Naive thymus-derived CD4-positive, alpha-beta T cell (primary cell): ENCODE results near the gene DAGLA. TPM values are rescaled to one million over a fixed set of nuclear protein-coding genes. Genes with fewer than 3 reads are reported as not detected.

Source experiments
- ATAC-seq: fragments of 150-1000 bp; cut with Tn5 transposase; 2 replicates; pipeline ENCODE4 v1.10.0; 2021; ENCODE audit warnings: mild to moderate bottlenecking, moderate library complexity
- CTCF ChIA-PET: fragments of 350-600 bp; sonication (Branson Sonifier 250); formaldehyde crosslinking; loops from one replicate; lab custom pipeline; 2021; ENCODE audit warnings: antibody characterized with exemption; lab: Charles Lee
- POLR2A ChIA-PET: fragments of 350-600 bp; sonication (Branson Sonifier 250); formaldehyde crosslinking; loops from one replicate; lab custom pipeline; 2021; ENCODE audit warnings: antibody characterized with exemption, inconsistent platforms; lab: Charles Lee
- DNase-seq, 9 donors: peaks; one replicate each; pipeline versions ENCODE4 v3.0.0 to v3.0.0-alpha.2; 2020 to 2022; ENCODE audit warnings: mixed read lengths in 1 of 9
- H3K27ac ChIP-seq: one replicate; pipeline ENCODE4 v1.7.0; 2013; ENCODE audit warnings: mild to moderate bottlenecking, low read depth, low read length, moderate library complexity
- H3K27me3 ChIP-seq, 2 donors: one replicate each; pipeline ENCODE4 v1.7.0; 2013; ENCODE audit warnings: low read length in 2 of 2, mild to moderate bottlenecking in 2 of 2, moderate library complexity in 2 of 2; ENCODE audit not compliant: control insufficient read depth in 2 of 2, insufficient read depth in 2 of 2
- H3K36me3 ChIP-seq, 3 experiments: 1 replicate in 2 of 3; 2 replicates in 1 of 3; pipeline ENCODE4 v1.7.0; 2013; ENCODE audit warnings: low read length in 3 of 3, mild to moderate bottlenecking in 3 of 3, moderate library complexity in 1 of 3; ENCODE audit not compliant: insufficient read depth in 3 of 3, control insufficient read depth in 2 of 3
- H3K4me1 ChIP-seq, 2 donors: one replicate each; pipeline ENCODE4 v1.7.0; 2013; ENCODE audit warnings: low read length in 2 of 2, mild to moderate bottlenecking in 2 of 2, moderate library complexity in 1 of 2; ENCODE audit not compliant: control insufficient read depth in 2 of 2, insufficient read depth in 2 of 2
- H3K4me3 ChIP-seq: 2 replicates; pipeline ENCODE4 v1.7.0; 2013; ENCODE audit warnings: mild to moderate bottlenecking, low read length
- H3K9me3 ChIP-seq, 3 experiments: 1 replicate in 2 of 3; 2 replicates in 1 of 3; pipeline ENCODE4 v1.7.0; 2013; ENCODE audit warnings: low read length in 3 of 3; ENCODE audit not compliant: control insufficient read depth in 2 of 3
- H3K27ac Mint-ChIP-seq, 9 donors: one replicate each; pipeline ENCODE4 v1.8.0; 2020 to 2022; ENCODE audit warnings: mixed read lengths in 9 of 9, mild to moderate bottlenecking in 8 of 9, moderate library complexity in 5 of 9, inconsistent platforms in 2 of 9
- H3K27me3 Mint-ChIP-seq, 5 donors: one replicate each; pipeline ENCODE4 v1.8.0; 2021 to 2022; ENCODE audit warnings: mixed read lengths in 5 of 5, mild to moderate bottlenecking in 1 of 5
- H3K36me3 Mint-ChIP-seq, 5 donors: one replicate each; pipeline ENCODE4 v1.8.0; 2020 to 2022; ENCODE audit warnings: mixed read lengths in 5 of 5, mild to moderate bottlenecking in 3 of 5, inconsistent platforms in 1 of 5
- H3K4me1 Mint-ChIP-seq, 7 donors: one replicate each; pipeline ENCODE4 v1.8.0; 2020 to 2022; ENCODE audit warnings: mixed read lengths in 7 of 7, mild to moderate bottlenecking in 3 of 7, inconsistent platforms in 1 of 7
- H3K4me3 Mint-ChIP-seq, 10 donors: one replicate each; pipeline ENCODE4 v1.8.0; 2020 to 2022; ENCODE audit warnings: mild to moderate bottlenecking in 10 of 10, mixed read lengths in 10 of 10, moderate library complexity in 6 of 10, inconsistent platforms in 2 of 10
- H3K9me3 Mint-ChIP-seq, 11 donors: one replicate each; pipeline ENCODE4 v1.8.0; 2020 to 2022; ENCODE audit warnings: mixed read lengths in 11 of 11, mild to moderate bottlenecking in 4 of 11, inconsistent platforms in 1 of 11, moderate library complexity in 1 of 11
- intact Hi-C, 2 donors: fragments of 100-400 bp; cut with micrococcal nuclease; formaldehyde crosslinking; loops; one replicate each; pipeline ENCODE4 v1.15.1; 2023
- polyA plus RNA-seq, 2 donors: library from polyadenylated mRNA; unstranded; fragments of 300-500 nt; fragmentation: Illumina TruSeq; gene quantifications; one replicate each; pipeline ENCODE4 v1.2.3, GENCODE V29; 2021
- total RNA-seq, 6 experiments: library from RNA in 5 of 6; stranded (reverse) in 5 of 6; gene quantifications; 1 replicate in 5 of 6; 2 replicates in 1 of 6; pipeline ENCODE4 v1.2.3 and lab custom pipeline; 2021 to 2026

DAGLA gene
- total and polyA plus RNA-seq, 7 experiments from 2014 or later = 0.15 to 2.1 (median 0.26) TPM

GRCh38 chr11:61747967-61748285 lies 67.7 kb downstream of the DAGLA start:
- Mint-ChIP-seq H3K36me3 (peaks cover 0 to 3% (median 0%) of the 10 kb centered on the region in 5 donors), H3K27me3 (peaks cover 18 to 24% (median 20%) of the 10 kb centered on the region in 5 donors), H3K4me1 (peaks cover under 1 to 12% (median 6%) of the 10 kb centered on the region in 7 donors), H3K9me3 (peaks cover 0 to 1% (median 0%) of the 10 kb centered on the region in 11 donors), H3K4me3 (no peak overlapping the region), H3K27ac (no peak overlapping the region)
- Histone ChIP-seq H3K36me3 (no peaks in the 10 kb centered on the region), H3K4me1 (no peaks in the 10 kb centered on the region), H3K9me3 (no peaks in the 10 kb centered on the region), H3K27ac (no peak overlapping the region), H3K27me3 (peaks cover 0 to 6% of the 10 kb centered on the region in 2 donors), H3K4me3 (no peak overlapping the region)
- no peak for DNase-seq
- ChIA-PET CTCF (no interaction called here), POLR2A (no interaction called here)
- ATAC-seq = no peak
- intact Hi-C loops = loop anchor here (1.0 to 5.0 kb wide), 4 partner anchors 28 to 360 kb away; partner anchors contain the start of genes FEN1 (in 1 of the 2) and TMEM258 (in 1 of the 2)

- Histone ChIP-seq H3K4me3 (no peak overlapping the region), H3K9me3 (no peaks in the 10 kb centered on the region), H3K4me1 (no peaks in the 10 kb centered on the region), H3K27ac (no peak overlapping the region), H3K36me3 (no peaks in the 10 kb centered on the region), H3K27me3 (peaks cover 0 to 6% of the 10 kb centered on the region in 2 donors)
- Mint-ChIP-seq H3K9me3 (peaks cover 0 to 1% (median 0%) of the 10 kb centered on the region in 11 donors), H3K27me3 (peaks cover 18 to 35% (median 27%) of the 10 kb centered on the region in 5 donors), H3K4me1 (peaks cover 2 to 18% (median 10%) of the 10 kb centered on the region in 7 donors), H3K27ac (no peak overlapping the region), H3K4me3 (no peak overlapping the region), H3K36me3 (peaks cover 0 to 3% (median 0%) of the 10 kb centered on the region in 5 donors)
- DNase-seq (no peak), ATAC-seq (no peak)
- ChIA-PET POLR2A (no interaction called here), CTCF (interaction anchor here (0.7 to 1.3 kb wide), 2 partner anchors 51 to 331 kb away, joined by 3 read pairs; no protein-coding TSS in a partner anchor)
- intact Hi-C loops = loop anchor here in 1 of 2 donors (5.0 kb wide), 2 partner anchors 43 to 358 kb away; partner anchors contain the start of genes FEN1 and TMEM258
Observed at GRCh38 chr11:61749591-61750217, 69.5 kb downstream of the DAGLA start.

GRCh38 chr11:61750631-61751273 lies 70.6 kb downstream of the DAGLA start:
- intact Hi-C loops = no loop called here
- Mint-ChIP-seq H3K36me3 (peaks cover 0 to 3% (median 0%) of the 10 kb centered on the region in 5 donors), H3K4me3 (peak overlapping the region; percentile 6 to 80 (median 32)), H3K9me3 (peaks cover 0 to 1% (median 0%) of the 10 kb centered on the region in 11 donors), H3K4me1 (peaks cover 2 to 18% (median 10%) of the 10 kb centered on the region in 7 donors), H3K27me3 (peaks cover 18 to 35% (median 27%) of the 10 kb centered on the region in 5 donors), H3K27ac (no peak overlapping the region)
- Histone ChIP-seq H3K9me3 (no peaks in the 10 kb centered on the region), H3K4me3 (no peak overlapping the region), H3K36me3 (no peaks in the 10 kb centered on the region), H3K27ac (no peak overlapping the region), H3K27me3 (peaks cover 0 to 6% of the 10 kb centered on the region in 2 donors), H3K4me1 (no peaks in the 10 kb centered on the region)
- CTCF ChIA-PET = no interaction called here
- POLR2A ChIA-PET = interaction anchor here (0.5 kb wide), 1 partner anchor 121 kb away, joined by 3 read pairs; no protein-coding TSS in a partner anchor
- ATAC-seq (no peak), DNase-seq (no peak)

- no peaks in the 10 kb centered on the region for H3K36me3 ChIP-seq
- H3K4me3 ChIP-seq = no peak overlapping the region
- peaks cover 0 to 3% (median 0%) of the 10 kb centered on the region in 5 donors for H3K36me3 Mint-ChIP-seq
- peaks cover 0 to 1% (median 0%) of the 10 kb centered on the region in 11 donors for H3K9me3 Mint-ChIP-seq
- ChIA-PET CTCF (interaction anchor here (0.7 kb wide), 1 partner anchor 27 kb away, joined by 3 read pairs; no protein-coding TSS in a partner anchor), POLR2A (interaction anchor here (0.5 kb wide), 1 partner anchor 121 kb away, joined by 3 read pairs; no protein-coding TSS in a partner anchor)
- no peak overlapping the region for H3K27ac ChIP-seq
- peak overlapping the region in 9 of 10 donors; percentile 7 to 80 (median 68) for H3K4me3 Mint-ChIP-seq
- no peaks in the 10 kb centered on the region for H3K4me1 ChIP-seq
- no peak for ATAC-seq
- intact Hi-C loops = no loop called here
- no peak overlapping the region for H3K27ac Mint-ChIP-seq
- H3K9me3 ChIP-seq = no peaks in the 10 kb centered on the region
- peaks cover 18 to 35% (median 27%) of the 10 kb centered on the region in 5 donors for H3K27me3 Mint-ChIP-seq
- peaks cover 6 to 18% (median 10%) of the 10 kb centered on the region in 7 donors for H3K4me1 Mint-ChIP-seq
- DNase-seq = no peak
- peaks cover 0 to 6% of the 10 kb centered on the region in 2 donors for H3K27me3 ChIP-seq
Observed at GRCh38 chr11:61751384-61751783, 71.2 kb downstream of the DAGLA start.

- peak; percentile 91 for ATAC-seq
- Mint-ChIP-seq H3K4me3 (peak within 1 kb of the TSS; percentile 68 to 89 (median 76)), H3K27me3 (peaks cover 18 to 35% (median 27%) of the 10 kb centered on the region in 5 donors), H3K4me1 (peaks cover 6 to 18% (median 11%) of the 10 kb centered on the region in 7 donors), H3K27ac (peak within 1 kb of the TSS in 1 of 9 donors; percentile 38), H3K9me3 (peaks cover 0 to 1% (median 0%) of the 10 kb centered on the region in 11 donors), H3K36me3 (peaks cover 0 to 3% (median 0%) of the 10 kb centered on the region in 5 donors)
- Histone ChIP-seq H3K36me3 (no peaks in the 10 kb centered on the region), H3K27ac (no peak within 1 kb of the TSS), H3K27me3 (peaks cover 0 to 6% of the 10 kb centered on the region in 2 donors), H3K4me3 (no peak within 1 kb of the TSS), H3K4me1 (no peaks in the 10 kb centered on the region), H3K9me3 (no peaks in the 10 kb centered on the region)
- ChIA-PET CTCF (no interaction called here), POLR2A (no interaction called here)
- intact Hi-C loops = loop anchor here (2.0 kb wide), 2 partner anchors 24 to 356 kb away; no protein-coding TSS in a partner anchor
- DNase-seq = peak in 8 of 9 donors; percentile 28 to 79 (median 44)
Observed at GRCh38 chr11:61752117-61752924, 72.1 kb downstream of the DAGLA start, which contains the start of gene MYRF. TSS of gene MYRF (plus strand) at chr11:61752636. CDS start at chr11:61752745, 109 bp downstream.
